Activated CD4-positive, alpha-beta T cell treated with anti-CD3 and anti-CD28 coated beads, Interleukin-2, amount 10 ng/mL, durations not matched to agents 7 days and 5 days (primary cell): ENCODE data around the gene MAP3K14. TPM values are rescaled to one million over a fixed set of nuclear protein-coding genes. Genes with fewer than 3 reads are reported as not detected.

Experiments
- CTCF ChIA-PET: fragments of 350-600 bp; sonication (Branson Sonifier 250); formaldehyde crosslinking; loops from one replicate; lab custom pipeline; 2021; ENCODE audit warnings: antibody characterized with exemption; lab: Charles Lee
- POLR2A ChIA-PET: fragments of 350-600 bp; sonication (Branson Sonifier 250); formaldehyde crosslinking; loops from one replicate; lab custom pipeline; 2021; ENCODE audit warnings: antibody characterized with exemption; lab: Charles Lee
- DNase-seq: peaks from one replicate; pipeline ENCODE4 v3.0.0-alpha.2; 2020
- H3K27ac Mint-ChIP-seq: one replicate; pipeline ENCODE4 v1.8.0; 2021; ENCODE audit warnings: mild to moderate bottlenecking, moderate library complexity, mixed read lengths
- H3K27me3 Mint-ChIP-seq: one replicate; pipeline ENCODE4 v1.8.0; 2021; ENCODE audit warnings: mixed read lengths
- H3K36me3 Mint-ChIP-seq: one replicate; pipeline ENCODE4 v1.8.0; 2021; ENCODE audit warnings: low read depth, mixed read lengths
- H3K4me1 Mint-ChIP-seq: one replicate; pipeline ENCODE4 v1.8.0; 2021; ENCODE audit warnings: mixed read lengths
- H3K4me3 Mint-ChIP-seq: one replicate; pipeline ENCODE4 v1.8.0; 2021; ENCODE audit warnings: mild to moderate bottlenecking, moderate library complexity, mixed read lengths
- H3K9me3 Mint-ChIP-seq: one replicate; pipeline ENCODE4 v1.8.0; 2021; ENCODE audit warnings: mixed read lengths
- total RNA-seq, 2 experiments: library from RNA; stranded (reverse); gene quantifications; one replicate each; pipeline ENCODE4 v1.2.3, GENCODE V29; 2021

The MAP3K14 gene
- total RNA-seq, 2 experiments from 2014 or later: 25.8 to 26.0 TPM

- no peaks in the 10 kb centered on the region for H3K9me3 Mint-ChIP-seq
- peaks cover 20% of the 10 kb centered on the region for H3K4me1 Mint-ChIP-seq
- H3K36me3 Mint-ChIP-seq: no peaks in the 10 kb centered on the region
- POLR2A ChIA-PET: no interaction called here
- CTCF ChIA-PET: interaction anchor here (0.6 to 1.6 kb wide), 4 partner anchors 10 to 39 kb away, joined by 3 to 5 read pairs (median 4); no protein-coding TSS in a partner anchor
- H3K27ac Mint-ChIP-seq: no peak overlapping the region
- DNase-seq: no peak
- H3K4me3 Mint-ChIP-seq: no peak overlapping the region
- no peaks in the 10 kb centered on the region for H3K27me3 Mint-ChIP-seq
Measured at GRCh38 chr17:45336390-45337182, 19.8 kb upstream of the MAP3K14 start.

- Mint-ChIP-seq H3K27ac (no peak overlapping the region), H3K4me1 (peaks cover 20% of the 10 kb centered on the region), H3K4me3 (no peak overlapping the region), H3K36me3 (no peaks in the 10 kb centered on the region), H3K9me3 (no peaks in the 10 kb centered on the region), H3K27me3 (no peaks in the 10 kb centered on the region)
- CTCF ChIA-PET: interaction anchor here (0.9 to 1.6 kb wide), 3 partner anchors 9 to 29 kb away, joined by 3 to 4 read pairs (median 3); no protein-coding TSS in a partner anchor
- POLR2A ChIA-PET: no interaction called here
- DNase-seq: no peak
Measured at GRCh38 chr17:45335721-45336120, 18.9 kb upstream of the MAP3K14 start.

GRCh38 chr17:45334701-45335677 lies 18.2 kb upstream of the MAP3K14 start:
- no peaks in the 10 kb centered on the region for H3K9me3 Mint-ChIP-seq
- DNase-seq: no peak
- ChIA-PET CTCF (interaction anchor here (0.9 to 2.9 kb wide), 5 partner anchors 9 to 200 kb away, joined by 3 to 13 read pairs (median 4); partner anchors contain the start of genes ACBD4 and MAP3K14), POLR2A (no interaction called here)
- H3K27ac Mint-ChIP-seq: no peak overlapping the region
- H3K4me1 Mint-ChIP-seq: peaks cover 20% of the 10 kb centered on the region
- no peaks in the 10 kb centered on the region for H3K36me3 Mint-ChIP-seq
- H3K4me3 Mint-ChIP-seq: no peak overlapping the region
- H3K27me3 Mint-ChIP-seq: no peaks in the 10 kb centered on the region

GRCh38 chr17:45334231-45334630 lies 17.4 kb upstream of the MAP3K14 start:
- Mint-ChIP-seq H3K27me3 (no peaks in the 10 kb centered on the region), H3K27ac (no peak overlapping the region), H3K9me3 (no peaks in the 10 kb centered on the region), H3K4me3 (no peak overlapping the region), H3K36me3 (no peaks in the 10 kb centered on the region), H3K4me1 (peaks cover 22% of the 10 kb centered on the region)
- CTCF ChIA-PET: interaction anchor here (0.9 to 2.9 kb wide), 4 partner anchors 10 to 199 kb away, joined by 3 to 13 read pairs (median 4); partner anchors contain the start of genes ACBD4 and MAP3K14
- POLR2A ChIA-PET: no interaction called here
- no peak for DNase-seq

GRCh38 chr17:45333702-45334092 lies 16.9 kb upstream of the MAP3K14 start:
- Mint-ChIP-seq H3K27me3 (no peaks in the 10 kb centered on the region), H3K27ac (no peak overlapping the region), H3K4me3 (no peak overlapping the region), H3K36me3 (no peaks in the 10 kb centered on the region), H3K9me3 (no peaks in the 10 kb centered on the region), H3K4me1 (peaks cover 22% of the 10 kb centered on the region)
- CTCF ChIA-PET: interaction anchor here (0.9 to 2.9 kb wide), 4 partner anchors 9 to 198 kb away, joined by 3 to 13 read pairs (median 4); partner anchors contain the start of genes ACBD4 and MAP3K14
- DNase-seq: no peak
- POLR2A ChIA-PET: no interaction called here

- Mint-ChIP-seq H3K36me3 (no peaks in the 10 kb centered on the region), H3K27ac (no peak overlapping the region), H3K27me3 (no peaks in the 10 kb centered on the region), H3K9me3 (no peaks in the 10 kb centered on the region), H3K4me3 (no peak overlapping the region), H3K4me1 (peaks cover 22% of the 10 kb centered on the region)
- no peak for DNase-seq
- ChIA-PET POLR2A (no interaction called here), CTCF (interaction anchor here (0.8 to 2.9 kb wide), 2 partner anchors 12 to 17 kb away, joined by 3 to 13 read pairs; partner anchors contain the start of gene MAP3K14)
Measured at GRCh38 chr17:45332989-45333701, 16.3 kb upstream of the MAP3K14 start.

GRCh38 chr17:45332505-45332904 lies 15.7 kb upstream of the MAP3K14 start:
- H3K27me3 Mint-ChIP-seq: no peaks in the 10 kb centered on the region
- no peak for DNase-seq
- H3K9me3 Mint-ChIP-seq: no peaks in the 10 kb centered on the region
- H3K27ac Mint-ChIP-seq: no peak overlapping the region
- no peaks in the 10 kb centered on the region for H3K36me3 Mint-ChIP-seq
- H3K4me1 Mint-ChIP-seq: peaks cover 22% of the 10 kb centered on the region
- no peak overlapping the region for H3K4me3 Mint-ChIP-seq
- CTCF ChIA-PET: interaction anchor here (0.8 to 2.9 kb wide), 2 partner anchors 13 to 16 kb away, joined by 3 to 13 read pairs; partner anchors contain the start of gene MAP3K14
- POLR2A ChIA-PET: no interaction called here

GRCh38 chr17:45326626-45327025 lies 9.8 kb upstream of the MAP3K14 start:
- ChIA-PET POLR2A (no interaction called here), CTCF (interaction anchor here (0.7 to 2.3 kb wide), 6 partner anchors 9 to 17 kb away, joined by 3 to 11 read pairs (median 4); partner anchors contain the start of gene MAP3K14)
- Mint-ChIP-seq H3K36me3 (no peaks in the 10 kb centered on the region), H3K9me3 (no peaks in the 10 kb centered on the region), H3K27ac (no peak overlapping the region), H3K27me3 (no peaks in the 10 kb centered on the region), H3K4me1 (peaks cover 8% of the 10 kb centered on the region), H3K4me3 (no peak overlapping the region)
- no peak for DNase-seq

- H3K4me1 Mint-ChIP-seq: peaks cover 16% of the 10 kb centered on the region
- ChIA-PET POLR2A (no interaction called here), CTCF (interaction anchor here (0.8 to 2.3 kb wide), 4 partner anchors 9 to 54 kb away, joined by 3 to 11 read pairs (median 4); partner anchors contain the start of gene MAP3K14)
- H3K36me3 Mint-ChIP-seq: no peaks in the 10 kb centered on the region
- H3K9me3 Mint-ChIP-seq: no peaks in the 10 kb centered on the region
- DNase-seq: no peak
- H3K27me3 Mint-ChIP-seq: no peaks in the 10 kb centered on the region
- no peak overlapping the region for H3K4me3 Mint-ChIP-seq
- H3K27ac Mint-ChIP-seq: no peak overlapping the region
Measured at GRCh38 chr17:45325810-45326209, 9.0 kb upstream of the MAP3K14 start.

GRCh38 chr17:45324336-45324735 lies 7.5 kb upstream of the MAP3K14 start:
- no peak for DNase-seq
- no peak overlapping the region for H3K27ac Mint-ChIP-seq
- ChIA-PET CTCF (interaction anchor here (0.9 to 1.2 kb wide), 2 partner anchors 10 to 61 kb away, joined by 3 read pairs; no protein-coding TSS in a partner anchor), POLR2A (no interaction called here)
- no peaks in the 10 kb centered on the region for H3K27me3 Mint-ChIP-seq
- no peak overlapping the region for H3K4me3 Mint-ChIP-seq
- H3K36me3 Mint-ChIP-seq: no peaks in the 10 kb centered on the region
- no peaks in the 10 kb centered on the region for H3K9me3 Mint-ChIP-seq
- peaks cover 28% of the 10 kb centered on the region for H3K4me1 Mint-ChIP-seq

GRCh38 chr17:45322168-45322567 lies 5.3 kb upstream of the MAP3K14 start:
- CTCF ChIA-PET: no interaction called here
- H3K4me1 Mint-ChIP-seq: peaks cover 47% of the 10 kb centered on the region
- no peaks in the 10 kb centered on the region for H3K27me3 Mint-ChIP-seq
- POLR2A ChIA-PET: no interaction called here
- H3K36me3 Mint-ChIP-seq: no peaks in the 10 kb centered on the region
- no peak overlapping the region for H3K27ac Mint-ChIP-seq
- H3K9me3 Mint-ChIP-seq: no peaks in the 10 kb centered on the region
- H3K4me3 Mint-ChIP-seq: no peak overlapping the region
- DNase-seq: no peak
